ENCODE measurements around the gene TBC1D10A. TPM values are rescaled to one million over a fixed set of nuclear protein-coding genes. Genes with fewer than 3 reads are reported as not detected.

Gene TBC1D10A
- total and polyA plus RNA-seq, 5 experiments from 2014 or later: 56.7 to 83.4 (median 66.7) TPM

GRCh38 chr22:30246814-30247376, 79.8 kb downstream of the TBC1D10A start:
- ATAC-seq (no peak), DNase-seq (no peak)
- no peaks in the 10 kb centered on the region for H3K36me3 Mint-ChIP-seq
- H3K27me3 Mint-ChIP-seq: peaks cover 2 to 34% (median 13%) of the 10 kb centered on the region in 5 donors
- POLR2A ChIA-PET: interaction anchor here (0.6 kb wide), 2 partner anchors 8 to 676 kb away, joined by 3 to 6 read pairs; no protein-coding TSS in a partner anchor
- peak overlapping the region in 1 of 10 donors; percentile 69 for H3K27ac Mint-ChIP-seq
- H3K9me3 Mint-ChIP-seq: no peaks in the 10 kb centered on the region
- peak overlapping the region; percentile 64 to 90 (median 72) for H3K4me3 Mint-ChIP-seq
- peaks cover 23 to 38% (median 29%) of the 10 kb centered on the region in 4 donors for H3K4me1 Mint-ChIP-seq

GRCh38 chr22:30245985-30246813, 80.5 kb downstream of the TBC1D10A start, which contains the start of gene LIF:
Gene LIF (minus strand): TSS chr22:30246759. CDS start chr22:30246695, 64 bp downstream.
- peak; percentile 92 to 97 for ATAC-seq
- Mint-ChIP-seq H3K27ac (peak within 1 kb of the TSS in 2 of 10 donors; percentile 69 to 73), H3K4me1 (peaks cover 23 to 38% (median 29%) of the 10 kb centered on the region in 4 donors), H3K36me3 (no peaks in the 10 kb centered on the region), H3K4me3 (peak within 1 kb of the TSS; percentile 81 to 90 (median 83)), H3K27me3 (peaks cover 2 to 34% (median 13%) of the 10 kb centered on the region in 5 donors), H3K9me3 (no peaks in the 10 kb centered on the region)
- POLR2A ChIA-PET: interaction anchor here (0.6 kb wide), 2 partner anchors 9 to 677 kb away, joined by 3 to 6 read pairs; no protein-coding TSS in a partner anchor
- DNase-seq: peak in 8 of 10 donors; percentile 31 to 57 (median 48)

GRCh38 chr22:30245181-30245984, 81.4 kb downstream of the TBC1D10A start:
- peaks cover 23 to 38% (median 30%) of the 10 kb centered on the region in 4 donors for H3K4me1 Mint-ChIP-seq
- no peaks in the 10 kb centered on the region for H3K9me3 Mint-ChIP-seq
- POLR2A ChIA-PET: no interaction called here
- H3K27me3 Mint-ChIP-seq: peaks cover 2 to 34% (median 13%) of the 10 kb centered on the region in 5 donors
- DNase-seq: no peak
- H3K27ac Mint-ChIP-seq: peak overlapping the region in 1 of 10 donors; percentile 73
- ATAC-seq: no peak
- H3K36me3 Mint-ChIP-seq: no peaks in the 10 kb centered on the region
- H3K4me3 Mint-ChIP-seq: peak overlapping the region; percentile 55 to 90 (median 82)

GRCh38 chr22:30244641-30245040, 82.1 kb downstream of the TBC1D10A start:
- no peak for ATAC-seq
- Mint-ChIP-seq H3K27ac (peak overlapping the region in 1 of 10 donors; percentile 30), H3K4me1 (peaks cover 23 to 38% (median 30%) of the 10 kb centered on the region in 4 donors), H3K4me3 (peak overlapping the region in 7 of 10 donors; percentile 25 to 90 (median 62)), H3K9me3 (no peaks in the 10 kb centered on the region), H3K27me3 (peaks cover 2 to 34% (median 13%) of the 10 kb centered on the region in 5 donors), H3K36me3 (no peaks in the 10 kb centered on the region)
- POLR2A ChIA-PET: no interaction called here
- no peak for DNase-seq

GRCh38 chr22:30244066-30244465, 82.7 kb downstream of the TBC1D10A start:
- DNase-seq (no peak), ATAC-seq (no peak)
- H3K27me3 Mint-ChIP-seq: peaks cover 2 to 34% (median 13%) of the 10 kb centered on the region in 5 donors
- peak overlapping the region in 2 of 10 donors; percentile 5 to 30 for H3K27ac Mint-ChIP-seq
- peaks cover 23 to 37% (median 28%) of the 10 kb centered on the region in 4 donors for H3K4me1 Mint-ChIP-seq
- no peaks in the 10 kb centered on the region for H3K36me3 Mint-ChIP-seq
- H3K4me3 Mint-ChIP-seq: peak overlapping the region in 4 of 10 donors; percentile 8 to 45 (median 24)
- POLR2A ChIA-PET: no interaction called here
- no peaks in the 10 kb centered on the region for H3K9me3 Mint-ChIP-seq

- ATAC-seq (no peak), DNase-seq (no peak)
- peaks cover 21 to 33% (median 27%) of the 10 kb centered on the region in 4 donors for H3K4me1 Mint-ChIP-seq
- no peaks in the 10 kb centered on the region for H3K36me3 Mint-ChIP-seq
- H3K27ac Mint-ChIP-seq: peak overlapping the region in 1 of 10 donors; percentile 5
- H3K4me3 Mint-ChIP-seq: peak overlapping the region in 1 of 10 donors; percentile 45
- no peaks in the 10 kb centered on the region for H3K9me3 Mint-ChIP-seq
- peaks cover 2 to 30% (median 13%) of the 10 kb centered on the region in 5 donors for H3K27me3 Mint-ChIP-seq
- POLR2A ChIA-PET: no interaction called here
Observed at GRCh38 chr22:30243661-30244060, 83.1 kb downstream of the TBC1D10A start.

Other genes starting within 250 kb of the TBC1D10A start
- gene HORMAD2, start 246.5 kb downstream of the TBC1D10A start, total RNA-seq: not detected
- gene HORMAD2, start 246.5 kb downstream of the TBC1D10A start, polyA plus RNA-seq: not detected
- not detected for gene LIF, start 80.2 kb downstream of the TBC1D10A start, total RNA-seq
- gene LIF, start 80.2 kb downstream of the TBC1D10A start, polyA plus RNA-seq: not detected
- 1 to 10 TPM in 1 of 2 experiments, under 1 TPM in 1; 0.81 to 1.1 TPM for gene OSM, start 60.1 kb downstream of the TBC1D10A start, total RNA-seq
- 10 to 100 TPM in 1 of 3 donors, 1 to 10 TPM in 2; 4.4 to 11.6 (median 4.4) TPM for gene OSM, start 60.1 kb downstream of the TBC1D10A start, polyA plus RNA-seq
- 10 to 100 TPM; 18.0 to 20.4 TPM for gene CASTOR1, start 37.4 kb downstream of the TBC1D10A start, total RNA-seq
- 10 to 100 TPM; 16.9 to 33.5 (median 20.8) TPM for gene CASTOR1, start 37.4 kb downstream of the TBC1D10A start, polyA plus RNA-seq
- gene SF3A1, start 30.0 kb upstream of the TBC1D10A start, total RNA-seq: 100 to 1,000 TPM; 313 to 314 TPM
- gene SF3A1, start 30.0 kb upstream of the TBC1D10A start, polyA plus RNA-seq: 100 to 1,000 TPM in 1 of 3 donors, 10 to 100 TPM in 2; 66.5 to 119 (median 99.8) TPM
- gene CCDC157, start 30.1 kb upstream of the TBC1D10A start, total RNA-seq: 1 to 10 TPM; 2.8 to 4.1 TPM
- 1 to 10 TPM in 2 of 3 donors, under 1 TPM in 1; 0.66 to 2.5 (median 1.1) TPM for gene CCDC157, start 30.1 kb upstream of the TBC1D10A start, polyA plus RNA-seq
- 1 to 10 TPM; 5.6 to 6.2 TPM for gene RNF215, start 60.5 kb upstream of the TBC1D10A start, total RNA-seq
- gene RNF215, start 60.5 kb upstream of the TBC1D10A start, polyA plus RNA-seq: under 1 TPM; 0.14 to 0.44 (median 0.39) TPM
- 10 to 100 TPM; 17.8 to 19.9 TPM for gene SEC14L2, start 70.1 kb upstream of the TBC1D10A start, total RNA-seq
- 10 to 100 TPM; 16.8 to 25.9 (median 22.5) TPM for gene SEC14L2, start 70.1 kb upstream of the TBC1D10A start, polyA plus RNA-seq
- gene MTFP1, start 98.8 kb upstream of the TBC1D10A start, total RNA-seq: 10 to 100 TPM; 15.8 to 18.0 TPM
- 10 to 100 TPM; 42.3 to 53.5 (median 50.0) TPM for gene MTFP1, start 98.8 kb upstream of the TBC1D10A start, polyA plus RNA-seq
- gene SEC14L3, start 145.1 kb upstream of the TBC1D10A start, total RNA-seq: not detected
- not detected for gene SEC14L3, start 145.1 kb upstream of the TBC1D10A start, polyA plus RNA-seq
- not detected for gene SEC14L4, start 178.8 kb upstream of the TBC1D10A start, total RNA-seq
- not detected for gene SEC14L4, start 178.8 kb upstream of the TBC1D10A start, polyA plus RNA-seq
- not detected for gene SEC14L6, start 219.8 kb upstream of the TBC1D10A start, total RNA-seq
- not detected for gene SEC14L6, start 219.8 kb upstream of the TBC1D10A start, polyA plus RNA-seq
- gene GAL3ST1, start 247.7 kb upstream of the TBC1D10A start, total RNA-seq: 1 to 10 TPM; 1.6 to 2.7 TPM
- 1 to 10 TPM in 1 of 3 donors, not detected in 2; 1.1 TPM for gene GAL3ST1, start 247.7 kb upstream of the TBC1D10A start, polyA plus RNA-seq